Ramos (cell line): ENCODE data around the gene ANK2.

Source experiments
- in situ Hi-C: fragments of 300-500 bp; cut with MboI; formaldehyde crosslinking; loops from one replicate; pipeline ENCODE4 v1.14.3; 2022; ENCODE audit warnings: low sequenced_read_pairs; ENCODE audit not compliant: unreplicated experiment

Gene ANK2

DNA sequence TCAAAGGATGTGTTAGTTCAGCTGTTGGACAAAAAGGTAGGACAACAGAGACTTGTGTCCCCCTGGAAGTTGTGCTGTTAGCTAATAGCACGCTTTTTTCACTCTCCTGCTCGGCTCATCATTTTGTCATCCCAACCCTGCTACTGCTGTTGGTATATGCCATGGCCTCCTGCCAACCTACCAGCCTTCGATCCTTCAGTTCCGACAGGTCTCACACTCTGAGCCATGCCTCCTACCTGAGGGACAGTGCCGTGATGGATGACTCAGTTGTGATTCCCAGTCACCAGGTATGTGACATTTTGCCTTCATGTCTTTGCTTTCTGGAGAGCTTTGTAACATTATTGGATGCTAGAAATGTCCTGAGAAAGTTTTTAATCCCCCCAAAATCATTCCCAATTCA, 268.1 kb downstream of the ANK2 start:
- in situ Hi-C loops, result no loop called here

- in situ Hi-C loops, result no loop called here
Observed at GRCh38 chr4:113322736-113323135, 273.3 kb downstream of the ANK2 start.

DNA sequence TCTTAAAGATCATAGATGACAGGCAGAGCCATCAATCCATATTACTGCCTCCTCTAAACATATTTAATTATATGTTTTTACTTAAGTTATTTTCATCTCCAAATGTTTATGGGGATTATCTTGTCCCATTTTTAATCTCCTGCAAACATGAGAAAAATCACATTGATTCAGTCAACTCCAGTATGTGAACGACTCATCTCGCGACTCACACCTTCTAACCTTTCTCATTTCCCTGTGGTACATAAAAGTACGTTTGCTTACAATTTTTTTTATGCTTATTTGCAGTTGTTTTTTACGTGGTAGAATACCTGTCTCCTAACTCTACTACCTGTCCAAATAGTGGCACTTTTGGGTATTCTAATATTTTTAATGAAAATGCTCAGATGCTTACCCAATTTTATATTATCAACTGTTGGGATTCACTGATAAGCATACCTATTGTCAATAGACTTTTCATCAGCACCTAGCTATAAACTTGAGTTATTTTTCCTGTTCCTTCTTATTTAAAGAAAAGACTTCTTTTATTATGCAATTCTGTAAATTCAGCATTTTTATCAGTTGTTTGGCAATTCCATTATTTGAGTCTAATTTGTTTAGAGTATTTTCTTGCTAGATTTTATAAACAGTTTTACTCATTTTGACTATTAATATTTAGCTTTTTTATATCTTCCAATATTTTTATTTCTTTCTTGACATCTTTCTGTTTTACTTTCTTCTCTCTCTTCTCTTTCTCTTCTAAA, 276.6 kb downstream of the ANK2 start:
- in situ Hi-C loops, result no loop called here

DNA sequence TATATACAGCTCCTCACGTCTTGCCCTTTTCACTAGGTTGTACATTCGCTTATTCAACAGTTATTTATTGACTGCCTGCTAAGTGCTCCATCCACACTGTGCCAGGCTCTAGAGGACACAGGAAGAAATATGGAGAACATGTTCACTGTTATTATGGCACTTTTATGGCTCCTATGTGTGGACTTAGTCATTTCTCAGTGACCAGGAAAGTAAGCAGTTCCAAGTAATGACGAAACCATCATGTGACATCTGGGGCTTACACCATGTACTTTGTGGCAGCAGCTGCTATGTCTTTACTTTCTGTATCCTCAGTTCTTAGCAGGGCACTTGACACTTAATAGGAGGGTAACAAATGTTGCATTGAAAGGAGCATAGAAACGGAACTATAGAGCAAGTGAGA, 278.0 kb downstream of the ANK2 start:
- in situ Hi-C loops, result no loop called here

DNA sequence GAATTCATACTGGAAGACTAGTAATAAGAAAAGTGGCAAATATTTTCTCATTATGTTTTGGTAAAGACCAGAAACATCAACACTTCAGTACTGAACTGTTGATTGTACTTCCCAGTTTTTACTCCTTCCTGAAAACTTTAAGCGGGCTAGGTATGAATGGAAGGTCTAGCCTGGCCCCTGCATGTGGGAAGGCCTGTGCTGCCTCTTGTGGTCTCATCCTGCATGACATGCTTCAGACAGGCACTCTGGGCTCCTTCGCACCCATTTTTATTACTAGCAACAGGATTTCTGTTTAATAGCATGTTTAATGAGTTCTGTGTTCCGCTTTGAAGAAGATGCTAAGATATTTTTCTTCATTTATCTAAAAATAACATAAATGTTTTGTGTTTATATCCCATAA, 279.1 kb downstream of the ANK2 start:
- in situ Hi-C loops, result no loop called here

DNA sequence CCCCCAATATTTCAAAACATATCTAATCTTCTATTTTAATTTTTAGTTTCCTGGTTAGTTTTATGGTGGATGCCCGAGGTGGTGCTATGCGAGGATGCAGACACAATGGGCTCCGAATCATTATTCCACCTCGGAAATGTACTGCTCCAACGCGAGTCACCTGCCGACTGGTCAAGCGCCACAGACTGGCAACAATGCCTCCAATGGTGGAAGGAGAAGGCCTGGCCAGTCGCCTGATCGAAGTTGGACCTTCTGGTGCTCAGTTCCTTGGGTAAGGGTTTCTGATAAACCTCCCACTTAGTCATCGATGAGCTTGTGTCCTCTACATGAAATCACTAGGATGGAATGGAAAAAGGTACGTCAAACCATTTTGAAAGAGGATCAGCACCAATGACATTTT, 280.7 kb downstream of the ANK2 start:
- in situ Hi-C loops, result no loop called here

DNA sequence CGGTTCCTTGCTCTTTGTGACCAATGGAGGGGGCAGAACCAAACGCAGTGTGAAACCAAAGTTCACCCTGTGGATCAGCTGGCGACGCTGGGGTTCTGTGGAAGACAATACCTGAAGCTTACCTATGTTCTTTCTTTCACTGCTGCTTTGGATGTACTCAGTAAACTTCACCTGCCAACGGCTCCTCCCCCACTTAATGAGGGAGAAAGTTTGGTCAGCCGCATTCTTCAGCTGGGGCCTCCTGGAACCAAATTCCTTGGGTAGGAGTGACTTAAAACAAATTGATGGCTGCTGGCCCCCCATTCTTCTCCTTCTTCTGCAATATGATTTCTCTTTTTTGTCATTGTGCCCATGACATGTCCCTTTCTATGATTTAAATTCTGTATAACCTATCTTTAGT, 282.4 kb downstream of the ANK2 start:
- in situ Hi-C loops, result no loop called here

DNA sequence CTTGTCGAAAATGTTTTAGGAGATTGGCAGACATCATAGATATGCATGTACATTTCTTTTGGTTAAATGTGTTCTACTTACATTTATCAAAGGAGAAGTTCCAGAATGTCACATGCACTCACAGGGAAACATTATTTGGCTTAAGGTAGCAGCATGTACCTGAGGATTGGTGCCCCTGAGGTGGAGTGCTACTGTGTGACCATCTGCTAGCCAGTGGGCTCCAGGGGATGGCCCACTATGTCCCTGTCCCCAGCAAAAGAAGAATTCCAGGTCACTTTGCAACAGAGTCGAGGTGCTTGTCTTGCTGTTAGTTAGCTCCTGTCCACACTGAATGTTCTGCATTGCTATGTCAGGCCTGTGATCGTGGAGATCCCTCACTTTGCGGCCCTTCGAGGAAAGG, 283.2 kb downstream of the ANK2 start:
- in situ Hi-C loops, result no loop called here

DNA sequence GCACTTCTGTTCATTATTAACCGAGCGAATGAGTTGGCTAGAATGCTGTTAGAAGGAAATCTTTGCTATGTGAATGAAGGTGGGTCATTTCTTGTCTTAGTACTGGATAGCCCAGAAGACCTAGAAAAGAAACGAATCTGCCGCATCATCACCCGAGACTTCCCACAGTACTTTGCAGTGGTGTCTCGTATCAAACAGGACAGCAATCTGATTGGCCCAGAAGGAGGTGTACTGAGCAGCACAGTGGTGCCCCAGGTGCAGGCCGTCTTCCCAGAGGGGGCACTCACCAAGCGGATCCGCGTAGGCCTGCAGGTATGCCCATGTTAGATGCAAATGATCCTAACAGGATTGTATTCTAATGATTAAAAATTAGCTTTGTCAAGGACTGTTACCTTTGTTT, 286.3 kb downstream of the ANK2 start:
- in situ Hi-C loops, result no loop called here

DNA sequence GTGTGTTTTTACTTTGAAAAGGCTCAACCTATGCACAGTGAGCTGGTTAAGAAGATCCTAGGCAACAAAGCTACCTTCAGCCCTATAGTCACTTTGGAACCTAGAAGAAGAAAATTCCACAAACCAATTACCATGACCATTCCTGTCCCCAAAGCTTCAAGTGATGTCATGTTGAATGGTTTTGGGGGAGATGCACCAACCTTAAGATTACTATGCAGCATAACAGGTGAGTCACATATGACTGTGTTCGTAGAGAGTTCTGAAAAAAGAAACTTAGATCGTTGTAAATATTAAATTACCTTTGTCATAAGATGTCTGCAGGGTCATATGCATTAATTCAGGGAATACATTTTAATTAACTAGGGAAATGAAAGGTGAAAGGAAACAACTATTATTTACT, 287.1 kb downstream of the ANK2 start:
- in situ Hi-C loops, result no loop called here

- in situ Hi-C loops, result no loop called here
Observed at GRCh38 chr4:113339430-113339813, 290.0 kb downstream of the ANK2 start.

DNA sequence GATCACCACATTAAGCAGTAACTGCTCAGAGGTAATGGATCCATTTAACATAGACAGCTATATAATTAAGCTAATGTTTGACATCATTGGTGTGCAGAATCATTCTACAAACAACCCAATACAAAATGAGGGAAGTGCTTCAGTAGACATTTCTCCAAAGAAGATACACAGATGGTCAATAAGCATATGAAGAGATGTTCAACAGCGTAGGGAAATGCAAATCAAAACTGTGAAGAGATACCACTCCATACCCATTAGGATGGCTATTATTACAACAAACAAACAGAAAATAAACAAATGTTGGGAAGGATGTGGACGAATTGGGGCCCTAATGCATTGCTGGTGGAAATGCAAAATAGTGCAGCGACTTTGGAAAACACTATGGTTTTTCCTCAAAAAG, 294.6 kb downstream of the ANK2 start:
- in situ Hi-C loops, result no loop called here

DNA sequence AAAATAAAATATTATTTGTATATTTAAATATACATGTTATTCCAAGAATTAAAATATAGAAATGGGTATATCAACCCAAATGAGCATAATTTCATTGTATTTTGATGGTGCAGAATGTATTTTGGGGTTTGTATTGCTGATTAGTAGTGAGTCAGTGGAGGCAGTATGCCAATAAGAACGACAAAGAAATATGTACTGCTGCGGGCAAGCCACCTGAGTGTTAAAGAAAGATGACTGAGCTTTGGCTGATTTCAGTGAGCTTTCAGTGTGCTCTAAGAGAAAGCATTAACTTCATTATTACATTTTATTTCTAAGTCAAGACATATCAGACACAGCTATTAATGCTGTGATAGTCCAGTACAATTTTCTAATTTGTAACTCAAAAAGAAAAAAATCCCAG, 297.8 kb downstream of the ANK2 start:
- in situ Hi-C loops, result no loop called here

GRCh38 chr4:113349430-113349829, 300.0 kb downstream of the ANK2 start:
- in situ Hi-C loops, result no loop called here

DNA sequence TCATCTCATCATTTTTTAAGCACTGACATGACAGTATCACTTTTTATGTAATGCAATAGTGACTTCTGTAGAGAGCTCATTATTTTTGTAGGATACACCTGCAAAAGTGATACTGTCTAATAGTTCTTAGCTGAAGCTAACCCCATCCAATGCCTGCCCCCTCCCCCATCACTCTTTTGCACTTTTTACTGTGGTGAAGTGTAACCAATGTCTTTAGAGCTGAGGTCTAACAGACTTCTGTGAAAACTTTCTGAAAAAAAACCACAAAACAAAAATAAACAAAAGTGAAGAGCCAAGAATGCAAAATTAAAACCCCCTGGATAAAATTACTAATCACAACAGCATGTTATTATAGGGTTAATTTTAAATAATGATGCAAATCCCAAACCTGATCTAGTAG, 301.1 kb downstream of the ANK2 start:
- in situ Hi-C loops, result no loop called here

- in situ Hi-C loops, result no loop called here
Observed at GRCh38 chr4:113355550-113356371, 306.3 kb downstream of the ANK2 start.

GRCh38 chr4:113356453-113356852, 307.0 kb downstream of the ANK2 start:
- in situ Hi-C loops, result no loop called here

DNA sequence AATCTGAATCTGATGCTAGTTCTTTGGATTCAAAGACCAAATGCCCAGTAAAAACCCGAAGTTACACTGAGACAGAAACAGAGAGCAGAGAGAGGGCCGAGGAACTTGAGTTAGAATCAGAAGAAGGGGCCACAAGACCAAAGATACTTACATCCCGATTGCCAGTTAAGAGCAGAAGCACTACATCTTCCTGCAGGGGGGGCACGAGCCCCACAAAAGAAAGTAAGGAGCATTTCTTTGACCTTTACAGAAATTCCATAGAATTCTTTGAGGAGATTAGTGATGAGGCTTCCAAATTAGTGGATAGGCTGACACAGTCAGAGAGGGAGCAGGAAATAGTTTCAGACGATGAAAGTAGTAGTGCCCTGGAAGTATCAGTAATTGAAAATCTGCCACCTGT, 309.3 kb downstream of the ANK2 start:
- in situ Hi-C loops, result no loop called here

DNA sequence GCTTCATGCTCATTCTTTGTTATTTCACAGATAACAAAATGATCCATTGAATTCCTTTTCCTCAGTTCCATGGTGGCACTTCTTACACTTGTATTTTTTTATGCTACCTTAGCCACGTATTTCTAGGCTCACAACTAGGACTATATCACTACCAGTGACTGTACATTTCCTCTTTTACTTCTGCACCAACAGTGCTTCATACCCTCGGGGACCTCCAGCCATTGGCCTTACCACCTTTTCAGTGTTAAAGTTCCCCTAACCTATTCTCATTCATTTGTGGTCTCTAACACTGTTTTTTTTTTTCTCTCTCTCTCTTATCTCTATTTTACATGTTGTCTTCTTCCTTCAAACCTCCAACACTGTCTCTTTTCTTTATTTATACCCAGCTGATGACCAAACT, 315.9 kb downstream of the ANK2 start:
- in situ Hi-C loops, result no loop called here

DNA sequence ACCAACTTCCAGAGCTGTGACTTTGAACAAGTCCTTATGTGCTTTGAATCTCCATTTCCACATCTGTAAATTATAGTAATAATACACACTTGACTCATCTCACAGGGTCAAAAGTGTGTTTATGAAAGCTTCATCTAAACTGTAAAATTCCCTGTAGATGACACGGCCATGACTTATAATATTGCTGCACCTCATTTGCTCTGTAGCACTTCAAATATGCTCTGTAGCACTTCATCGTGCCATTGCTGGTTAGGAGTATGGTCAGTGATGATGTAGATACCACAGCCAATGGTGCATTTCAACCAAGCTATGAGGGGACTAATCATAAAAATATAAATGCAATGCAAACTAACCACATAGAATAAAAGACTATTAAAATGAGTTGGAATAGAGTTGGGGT, 318.6 kb downstream of the ANK2 start:
- in situ Hi-C loops, result no loop called here

- in situ Hi-C loops, result no loop called here
Observed at GRCh38 chr4:113371111-113371510, 321.7 kb downstream of the ANK2 start.
